K562 (cell line): Measurements from ENCODE around the gene POLD4. TPM values are rescaled to one million over a fixed set of nuclear protein-coding genes. Genes with fewer than 3 reads are reported as not detected.

Source experiments
- ARHGAP35 ChIP-seq: fragments of 450-650 bp; IDR thresholded peaks from 2 replicates; pipeline ENCODE4 v1.6.1; 2018; ENCODE audit not compliant: partially characterized antibody
- ARID2 ChIP-seq: fragments of 450-650 bp; IDR thresholded peaks from 2 replicates; pipeline ENCODE4 v1.6.1; 2017; ENCODE audit warnings: antibody characterized with exemption, mild to moderate bottlenecking
- CSDE1 ChIP-seq, 2 experiments: fragments of 450-650 bp; IDR thresholded peaks; 2 replicates each; pipeline ENCODE4 v1.6.1; 2016; ENCODE audit warnings: mild to moderate bottlenecking in 1 of 2
- CUX1 ChIP-seq: fragments of 200-800 bp; sonication (Bioruptor generic); IDR thresholded peaks from 2 replicates; pipeline ENCODE4 v1.6.1; 2016; ENCODE audit warnings: missing genetic modification characterization, missing compliant biosample characterization
- FOS ChIP-seq: IDR thresholded peaks from 3 replicates; pipeline ENCODE4 v1.6.1; 2011; ENCODE audit not compliant: insufficient read length; ENCODE audit errors: extremely low read depth
- FOXK1 ChIP-seq: sonication (generic); formaldehyde crosslinking; IDR thresholded peaks from 2 replicates; pipeline ENCODE4 v1.8.0; 2022; ENCODE audit warnings: missing genetic modification reagents, mild to moderate bottlenecking, borderline replicate concordance
- HCFC1 ChIP-seq: IDR thresholded peaks from 2 replicates; pipeline ENCODE4 v1.6.1; 2012; ENCODE audit warnings: low read depth, low read length, improper control_type of control experiment
- HDAC2 ChIP-seq: fragments of 450-650 bp; IDR thresholded peaks from 2 replicates; pipeline ENCODE4 v1.6.1; 2016; ENCODE audit warnings: mild to moderate bottlenecking
- NUFIP1 ChIP-seq: fragments of 450-650 bp; IDR thresholded peaks from 2 replicates; pipeline ENCODE4 v1.6.1; 2018; ENCODE audit not compliant: partially characterized antibody
- POLR2H ChIP-seq: IDR thresholded peaks from 2 replicates; pipeline ENCODE4 v1.6.1; 2016; ENCODE audit warnings: missing genetic modification characterization, low read depth, mild to moderate bottlenecking, control low read depth, missing compliant biosample characterization, moderate library complexity
- PRDM10 ChIP-seq: fragments of 450-650 bp; IDR thresholded peaks from 2 replicates; pipeline ENCODE4 v1.6.1; 2018; ENCODE audit not compliant: partially characterized antibody
- SRF ChIP-seq, 2 experiments: fragments of 250-450, 450-650 bp in 1 of 2; sonication (Bioruptor Pico) in 1 of 2; sonication (generic) in 1 of 2; formaldehyde crosslinking; IDR thresholded peaks; 2 replicates each; pipeline versions ENCODE4 v1.5.0 to v1.5.1; 2020 to 2022; ENCODE audit warnings: mild to moderate bottlenecking in 1 of 2, missing genetic modification reagents in 1 of 2
- SRSF9 ChIP-seq: fragments of 200-400 bp; formaldehyde crosslinking; IDR thresholded peaks from 2 replicates; pipeline ENCODE4 v1.6.1; 2017; ENCODE audit warnings: low read depth, low read length, borderline replicate concordance
- ZNF12 ChIP-seq: sonication (generic); formaldehyde crosslinking; IDR thresholded peaks from 2 replicates; pipeline ENCODE4 v1.4.0; 2020; ENCODE audit warnings: mild to moderate bottlenecking, missing genetic modification reagents
- ZNF23 ChIP-seq: fragments of 250-450 bp; sonication (Bioruptor Pico); IDR thresholded peaks from 2 replicates; pipeline ENCODE4 v1.4.0; 2020; ENCODE audit warnings: mild to moderate bottlenecking
- polyA plus RNA-seq, 8 experiments: library from polyadenylated mRNA; depleted of rRNA in 4 of 8; stranded (reverse) in 5 of 8; unstranded in 3 of 8; fragments of >200 nt; fragmentation: Nextera tagmentation in 2 of 8; fragmentation: Illumina TruSeq in 1 of 8; extraction: Ambion mirVana in 2 of 8; extraction: Trizol in 1 of 8; gene quantifications; 2 replicates each; pipeline versions ENCODE4 v1.2.1 to v1.2.3, GENCODE V29; 2011 to 2014; ENCODE audit warnings: inconsistent platforms in 1 of 8, missing spikeins in 1 of 8
- total RNA-seq, 7 experiments: library from RNA; depleted of rRNA in 6 of 7; stranded (reverse); fragments of >200 nt in 6 of 7; fragmentation: Illumina TruSeq in 2 of 7; extraction: Trizol in 2 of 7; gene quantifications; 2 replicates each; pipeline versions ENCODE4 v1.2.1 to v1.2.3, GENCODE V29; 2011 to 2021; ENCODE audit warnings: low replicate concordance in 1 of 7
- TF ChIP-seq, protein P1 (sequence below): conservative IDR thresholded peaks from 2 replicates; pipeline ENCODE4 v1.6.1; 2011; ENCODE audit warnings: low read depth, mild to moderate bottlenecking, low read length; ENCODE audit not compliant: control insufficient read depth
- TF ChIP-seq, protein P2 (sequence below): fragments of 450-650 bp; formaldehyde crosslinking; IDR thresholded peaks from 2 replicates; pipeline ENCODE4 v1.4.0; 2020; ENCODE audit warnings: mild to moderate bottlenecking

POLD4 gene
- total and polyA plus RNA-seq, 9 of the 15 experiments (the other 6 are each of a cell fraction or from before 2014, with no cell fraction given): 5.8 to 64.5 (median 18.3) TPM

DNA sequence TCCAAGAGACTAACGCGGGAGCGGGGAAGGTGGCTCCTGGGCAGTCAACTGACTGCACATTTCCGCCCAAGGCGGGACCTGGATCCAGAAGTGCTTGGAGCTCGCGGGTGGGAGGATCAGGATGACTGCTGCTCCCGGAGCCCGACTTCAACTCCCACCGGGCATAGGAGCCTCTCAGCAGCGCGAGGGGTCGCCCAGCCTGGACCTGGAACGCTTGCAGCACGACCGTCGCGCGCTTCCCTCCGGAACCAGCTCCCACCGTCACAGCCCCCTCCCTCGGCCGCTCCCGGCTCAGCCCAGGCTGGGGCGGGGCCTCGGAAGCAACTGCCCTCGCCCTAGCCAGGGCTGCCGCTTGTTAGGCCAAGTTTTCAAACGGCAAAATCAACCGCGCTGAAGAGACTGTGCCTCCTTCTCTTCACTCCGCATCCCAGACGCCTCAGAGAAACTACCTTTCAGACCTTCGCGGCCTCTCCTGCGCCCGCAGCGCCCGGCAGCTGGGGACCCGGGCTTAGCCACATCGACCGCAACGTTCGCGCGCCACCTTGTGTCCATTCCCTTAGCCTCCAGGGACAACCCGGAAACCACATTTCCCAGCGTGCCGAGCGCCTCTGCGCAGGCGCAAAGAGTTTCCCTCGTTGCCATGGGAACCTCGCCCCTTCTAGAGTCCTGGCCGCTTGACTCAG is 36.0 kb downstream of the POLD4 start (continued):
- TF ChIP-seq POLR2H (peak; percentile 75), ARID2 (peak; percentile 99), ZNF12 (CRISPR knock-in tag) (no peak; the same call in 1 of the 2 replicates), ARHGAP35 (no peak), FOXK1 (CRISPR knock-in tag) (no peak), HCFC1 (peak; percentile 96), ZNF23 (CRISPR knock-in tag) (no peak), CUX1 (CRISPR knock-in tag) (no peak), HDAC2 (0 out of 2 replicates have a peak, but pooled peaks have one; percentile 9), SRSF9 (no peak), SRF (CRISPR knock-in tag; IDR thresholded peaks at IDR 0.05) (no peak), PRDM10 (peak; percentile 61), CSDE1 (IDR thresholded peaks at IDR 0.05) (peak in 1 of 2 experiments; percentile 98; a peak in 2 of 4 replicates), FOS (no peak), NUFIP1 (no peak)
- TF ChIP-seq, protein P1, sequence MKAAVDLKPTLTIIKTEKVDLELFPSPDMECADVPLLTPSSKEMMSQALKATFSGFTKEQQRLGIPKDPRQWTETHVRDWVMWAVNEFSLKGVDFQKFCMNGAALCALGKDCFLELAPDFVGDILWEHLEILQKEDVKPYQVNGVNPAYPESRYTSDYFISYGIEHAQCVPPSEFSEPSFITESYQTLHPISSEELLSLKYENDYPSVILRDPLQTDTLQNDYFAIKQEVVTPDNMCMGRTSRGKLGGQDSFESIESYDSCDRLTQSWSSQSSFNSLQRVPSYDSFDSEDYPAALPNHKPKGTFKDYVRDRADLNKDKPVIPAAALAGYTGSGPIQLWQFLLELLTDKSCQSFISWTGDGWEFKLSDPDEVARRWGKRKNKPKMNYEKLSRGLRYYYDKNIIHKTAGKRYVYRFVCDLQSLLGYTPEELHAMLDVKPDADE: peak; percentile 81; the same call in 1 of the 2 replicates
- TF ChIP-seq, protein P2, sequence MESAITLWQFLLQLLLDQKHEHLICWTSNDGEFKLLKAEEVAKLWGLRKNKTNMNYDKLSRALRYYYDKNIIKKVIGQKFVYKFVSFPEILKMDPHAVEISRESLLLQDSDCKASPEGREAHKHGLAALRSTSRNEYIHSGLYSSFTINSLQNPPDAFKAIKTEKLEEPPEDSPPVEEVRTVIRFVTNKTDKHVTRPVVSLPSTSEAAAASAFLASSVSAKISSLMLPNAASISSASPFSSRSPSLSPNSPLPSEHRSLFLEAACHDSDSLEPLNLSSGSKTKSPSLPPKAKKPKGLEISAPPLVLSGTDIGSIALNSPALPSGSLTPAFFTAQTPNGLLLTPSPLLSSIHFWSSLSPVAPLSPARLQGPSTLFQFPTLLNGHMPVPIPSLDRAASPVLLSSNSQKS (CRISPR knock-in tag): no peak
